ENCODE measurements around the gene ZHX3.
"Not testable (repeated sequence)": the region's sequence is repeated elsewhere in the genome, so short reads cannot be mapped to it uniquely, and the experiment has no call there.

The ZHX3 gene

DNA sequence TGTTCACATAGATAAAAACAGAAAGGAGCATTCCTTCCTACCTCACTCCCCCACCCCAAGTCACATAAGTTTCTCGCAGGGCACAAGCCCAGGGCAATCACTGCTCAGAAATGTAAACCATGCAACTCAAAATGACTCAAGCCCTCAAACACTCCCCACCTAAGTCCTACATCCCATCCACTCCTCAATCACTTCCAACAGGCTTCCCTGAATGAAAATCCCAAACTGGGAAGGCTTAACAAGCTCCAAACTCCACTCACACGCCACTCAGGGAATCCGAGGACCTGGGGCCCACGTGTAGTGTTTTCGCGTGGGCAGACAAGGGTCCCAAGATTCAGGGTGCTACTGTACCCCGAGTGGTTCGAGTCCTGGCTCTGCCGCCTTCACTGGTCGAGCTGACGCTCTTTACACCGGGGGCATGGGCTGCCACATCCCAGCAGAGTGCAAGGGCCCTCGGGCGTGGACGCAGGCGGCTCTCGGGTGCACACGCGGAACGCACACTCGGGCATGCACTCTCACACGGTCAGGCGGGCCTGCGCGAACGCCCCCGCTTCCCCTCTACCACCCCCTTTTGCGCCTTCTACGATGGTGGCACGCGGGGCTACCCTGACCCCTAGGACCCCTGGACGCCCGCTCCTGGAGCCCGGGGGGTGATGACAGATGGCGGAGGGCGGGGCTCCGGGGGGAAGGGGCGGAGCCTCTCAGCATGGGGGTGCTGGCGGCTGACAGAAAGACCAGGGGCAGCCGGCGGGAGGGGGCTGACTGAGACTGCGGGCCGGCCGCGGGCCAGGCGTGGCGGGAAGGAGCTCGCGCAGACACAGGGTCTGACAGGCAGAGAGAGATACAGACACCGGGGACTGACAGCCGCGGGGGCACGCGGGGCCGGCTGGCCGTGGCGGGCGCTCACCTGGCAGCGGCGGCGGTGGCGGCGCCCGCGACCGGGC lies 657 bp downstream of the ZHX3 start:
- no peak for TF ChIP-seq CTCF (IDR thresholded peaks at IDR 0.05; ENCODE audit: insufficient read depth, low read length, missing control alignments)
- CTCF ChIA-PET, result interaction anchor here (1.2 kb wide), 1 partner anchor 144 kb away, joined by 4 read pairs; no protein-coding TSS in a partner anchor
- peak overlapping the region; percentile 86 for H3K4me3 ChIP-seq (ENCODE audit: low read depth, low read length)
- DNase-seq (ENCODE audit: low read depth, low spot score), result peak; percentile 71
- POLR2A ChIA-PET, result interaction anchor here (3.3 kb wide), 1 partner anchor 12 kb away, joined by 20 read pairs; no protein-coding TSS in a partner anchor

DNA sequence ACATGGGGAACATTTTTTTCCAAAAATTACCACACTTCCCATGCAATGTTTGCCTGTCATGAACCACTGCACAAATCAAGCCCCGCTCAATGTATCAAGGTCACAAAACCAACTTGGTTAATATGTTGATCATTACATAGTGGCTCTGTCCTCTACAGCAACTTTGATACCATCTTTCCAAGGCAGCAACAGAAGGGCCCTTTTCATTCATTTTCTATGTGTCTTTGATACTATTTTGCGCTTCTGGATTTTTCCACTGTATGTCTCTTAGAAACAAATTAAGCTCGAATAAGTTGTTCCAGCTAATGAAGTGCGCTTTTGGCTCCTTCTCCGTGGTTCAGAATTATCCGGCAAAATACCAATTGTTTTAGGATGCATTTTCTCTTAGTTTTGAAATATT lies 1.5 kb downstream of the ZHX3 start:
- no peak for TF ChIP-seq CTCF (IDR thresholded peaks at IDR 0.05; ENCODE audit: insufficient read depth, low read length, missing control alignments)
- no peak for DNase-seq (ENCODE audit: low read depth, low spot score)
- CTCF ChIA-PET, result interaction anchor here (1.2 kb wide), 1 partner anchor 143 kb away, joined by 4 read pairs; no protein-coding TSS in a partner anchor
- POLR2A ChIA-PET, result interaction anchor here (3.3 kb wide), 1 partner anchor 13 kb away, joined by 20 read pairs; no protein-coding TSS in a partner anchor
- peak overlapping the region; percentile 86 for H3K4me3 ChIP-seq (ENCODE audit: low read depth, low read length)

GRCh38 chr20:41314386-41314785 lies 3.1 kb downstream of the ZHX3 start:
- no peak for DNase-seq (ENCODE audit: low read depth, low spot score)
- H3K4me3 ChIP-seq (ENCODE audit: low read depth, low read length), result no peak overlapping the region
- ChIA-PET CTCF (interaction anchor here (1.1 kb wide), 1 partner anchor 25 kb away, joined by 5 read pairs; no protein-coding TSS in a partner anchor), POLR2A (no interaction called here)
- TF ChIP-seq CTCF (IDR thresholded peaks at IDR 0.05; ENCODE audit: insufficient read depth, low read length, missing control alignments), result no peak

DNA sequence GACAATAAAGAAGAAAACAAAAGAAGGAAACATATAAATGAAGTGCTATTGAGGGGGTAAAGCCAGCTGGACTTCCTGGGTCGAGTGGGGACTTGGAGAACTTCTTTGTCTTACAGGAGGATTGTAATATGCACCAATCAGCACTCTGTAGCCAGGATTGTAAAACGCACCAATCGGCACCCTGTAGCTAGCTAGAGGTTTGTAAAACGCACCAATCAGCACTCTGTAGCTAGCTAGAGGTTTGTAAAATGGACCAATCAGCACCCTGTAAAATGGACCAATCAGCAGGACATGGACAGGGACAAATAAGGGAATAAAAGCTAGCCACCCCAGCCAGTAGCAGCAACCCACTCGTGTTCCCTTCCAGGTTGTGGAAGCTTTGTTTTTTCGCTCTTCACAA lies 5.5 kb downstream of the ZHX3 start:
- POLR2A ChIA-PET; H3K4me3 ChIP-seq (ENCODE audit: low read depth, low read length); DNase-seq (ENCODE audit: low read depth, low spot score): not testable (repeated sequence)
- CTCF ChIA-PET, result interaction anchor here (0.8 to 3.1 kb wide), 5 partner anchors 28 to 139 kb away, joined by 3 to 13 read pairs (median 3); partner anchors contain the start of gene LPIN3

- CTCF ChIA-PET, result interaction anchor here (0.8 to 3.1 kb wide), 4 partner anchors 30 to 137 kb away, joined by 3 to 13 read pairs (median 4); partner anchors contain the start of gene LPIN3
- no peak for DNase-seq (ENCODE audit: low read depth, low spot score)
- TF ChIP-seq CTCF (IDR thresholded peaks at IDR 0.05; ENCODE audit: insufficient read depth, low read length, missing control alignments), result no peak
- POLR2A ChIA-PET, result interaction anchor here (0.6 to 2.2 kb wide), 2 partner anchors 13 to 20 kb away, joined by 4 to 5 read pairs; no protein-coding TSS in a partner anchor
- H3K4me3 ChIP-seq (ENCODE audit: low read depth, low read length), result no peak overlapping the region
These were observed 7.7 kb downstream of the ZHX3 start for GRCh38 chr20:41309817-41310216.

DNA sequence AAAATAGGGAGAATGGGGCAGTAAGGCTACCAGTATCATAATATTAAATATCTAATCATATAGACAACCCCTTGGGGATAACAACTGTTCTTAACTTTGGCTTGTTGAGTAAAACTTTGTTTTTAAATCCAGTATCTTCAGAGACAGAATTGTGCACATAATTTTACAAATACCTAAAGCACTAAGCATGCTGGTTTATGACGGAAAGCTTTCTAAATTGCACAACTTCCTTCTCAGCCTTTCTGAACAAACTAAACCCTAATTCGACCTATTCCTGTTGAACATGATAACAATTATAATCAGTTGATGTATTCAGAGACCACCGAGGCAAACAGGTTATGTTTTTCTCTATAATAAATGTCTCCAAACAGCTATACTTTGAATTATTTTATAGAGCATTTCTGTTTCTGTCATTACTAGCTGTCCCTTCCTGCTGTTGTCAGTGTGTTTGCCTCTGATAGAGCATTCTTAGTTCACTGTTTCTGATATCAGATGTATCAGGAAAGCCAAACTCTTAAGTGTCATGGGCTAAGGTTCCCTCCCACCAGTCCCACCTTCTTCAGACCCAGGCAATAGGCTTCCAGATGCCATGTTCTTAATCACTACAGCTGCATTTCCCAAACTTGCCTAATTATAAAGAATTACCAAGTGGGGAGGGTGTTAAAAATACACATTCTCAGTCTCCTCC lies 8.7 kb downstream of the ZHX3 start:
- DNase-seq (ENCODE audit: low read depth, low spot score), result no peak
- no peak for TF ChIP-seq CTCF (IDR thresholded peaks at IDR 0.05; ENCODE audit: insufficient read depth, low read length, missing control alignments)
- H3K4me3 ChIP-seq (ENCODE audit: low read depth, low read length), result no peak overlapping the region
- ChIA-PET POLR2A (interaction anchor here (0.7 to 1.2 kb wide), 2 partner anchors 21 to 48 kb away, joined by 3 to 4 read pairs; no protein-coding TSS in a partner anchor), CTCF (interaction anchor here (0.8 to 1.5 kb wide), 7 partner anchors 10 to 136 kb away, joined by 3 to 4 read pairs (median 4); no protein-coding TSS in a partner anchor)

Measured in AG04449 (cell line).